H9 (cell line): ENCODE data around the gene APP. TPM values are rescaled to one million over a fixed set of nuclear protein-coding genes. Genes with fewer than 3 reads are reported as not detected.

ENCODE experiments used
- DNase-seq: peaks from one replicate; pipeline ENCODE4 v3.0.0-alpha.2; 2017
- H2AFZ ChIP-seq: one replicate; pipeline ENCODE4 v1.6.1; 2013; ENCODE audit warnings: mild to moderate bottlenecking, low read length, control low read depth, moderate library complexity
- H2AK5ac ChIP-seq: 2 replicates; pipeline ENCODE4 v1.6.1; 2013; ENCODE audit warnings: low read length, control low read depth, mixed read lengths; ENCODE audit not compliant: insufficient read length
- H2BK120ac ChIP-seq: one replicate; pipeline ENCODE4 v1.6.1; 2013; ENCODE audit warnings: low read depth, mild to moderate bottlenecking, low read length, control low read depth, inconsistent platforms; ENCODE audit not compliant: poor library complexity, severe bottlenecking
- H2BK12ac ChIP-seq: 2 replicates; pipeline ENCODE4 v1.6.1; 2013; ENCODE audit warnings: low read length, control low read depth, mixed read lengths, low read depth; ENCODE audit not compliant: insufficient read length
- H2BK15ac ChIP-seq: 2 replicates; pipeline ENCODE4 v1.6.1; 2013; ENCODE audit warnings: low read depth, low read length, control low read depth
- H2BK20ac ChIP-seq: one replicate; pipeline ENCODE4 v1.6.1; 2013; ENCODE audit warnings: low read depth, mild to moderate bottlenecking, low read length, control low read depth, inconsistent platforms; ENCODE audit not compliant: poor library complexity, severe bottlenecking
- H2BK5ac ChIP-seq: 2 replicates; pipeline ENCODE4 v1.6.1; 2013; ENCODE audit warnings: low read length, control low read depth, mixed read lengths; ENCODE audit not compliant: insufficient read length
- H3K14ac ChIP-seq: 2 replicates; pipeline ENCODE4 v1.6.1; 2013; ENCODE audit warnings: low read length, control low read depth; ENCODE audit not compliant: insufficient read depth
- H3K18ac ChIP-seq: 2 replicates; pipeline ENCODE4 v1.6.1; 2013; ENCODE audit warnings: low read depth, mild to moderate bottlenecking, mixed read lengths, low read length, control low read depth; ENCODE audit not compliant: insufficient read length
- H3K23ac ChIP-seq: 2 replicates; pipeline ENCODE4 v1.6.1; 2013; ENCODE audit warnings: low read length, control low read depth, mixed read lengths, low read depth; ENCODE audit not compliant: insufficient read length
- H3K23me2 ChIP-seq: 2 replicates; pipeline ENCODE4 v1.6.1; 2013; ENCODE audit warnings: low read depth, mild to moderate bottlenecking, mixed read lengths, low read length, control low read depth; ENCODE audit not compliant: insufficient read length, poor library complexity, severe bottlenecking
- H3K27ac ChIP-seq: 2 replicates; pipeline ENCODE4 v1.5.1; 2013; ENCODE audit warnings: low read length, control low read depth, mixed read lengths, low read depth; ENCODE audit not compliant: insufficient read length
- H3K27me3 ChIP-seq: 2 replicates; pipeline ENCODE4 v1.6.1; 2013; ENCODE audit warnings: low read length, control low read depth, inconsistent platforms; ENCODE audit not compliant: insufficient read depth
- H3K4ac ChIP-seq: 2 replicates; pipeline ENCODE4 v1.6.1; 2013; ENCODE audit warnings: low read depth, mild to moderate bottlenecking, control low read depth, inconsistent platforms, low read length, moderate library complexity
- H3K4me1 ChIP-seq: 2 replicates; pipeline ENCODE4 v1.6.1; 2013; ENCODE audit warnings: low read length, control low read depth, inconsistent platforms; ENCODE audit not compliant: insufficient read depth
- H3K4me2 ChIP-seq: 2 replicates; pipeline ENCODE4 v1.6.1; 2013; ENCODE audit warnings: low read length, control low read depth, mixed read lengths; ENCODE audit not compliant: insufficient read length, insufficient read depth
- H3K56ac ChIP-seq: 2 replicates; pipeline ENCODE4 v1.6.1; 2013; ENCODE audit warnings: low read depth, mild to moderate bottlenecking, mixed read lengths, low read length, control low read depth; ENCODE audit not compliant: insufficient read length
- H3K79me1 ChIP-seq: 2 replicates; pipeline ENCODE4 v1.6.1; 2013; ENCODE audit warnings: low read depth, mild to moderate bottlenecking, moderate library complexity, low read length, control low read depth, inconsistent platforms; ENCODE audit not compliant: insufficient read depth, poor library complexity, severe bottlenecking
- H3K79me2 ChIP-seq: 2 replicates; pipeline ENCODE4 v1.6.1; 2013; ENCODE audit warnings: low read length, control low read depth, inconsistent platforms; ENCODE audit not compliant: insufficient read depth
- H3K9ac ChIP-seq: 2 replicates; pipeline ENCODE4 v1.6.1; 2013; ENCODE audit warnings: low read length, control low read depth, mixed read lengths; ENCODE audit not compliant: insufficient read length; ENCODE audit errors: extremely low read depth
- H3K9me3 ChIP-seq: one replicate; pipeline ENCODE4 v1.6.1; 2013; ENCODE audit warnings: low read depth, low read length, inconsistent platforms; ENCODE audit not compliant: control insufficient read depth
- H3T11ph ChIP-seq: one replicate; pipeline ENCODE4 v1.6.1; 2013; ENCODE audit warnings: mild to moderate bottlenecking, low read length, control low read depth, inconsistent platforms
- H4K20me1 ChIP-seq: one replicate; pipeline ENCODE4 v1.6.1; 2013; ENCODE audit not compliant: control insufficient read depth, insufficient read length, insufficient read depth
- H4K5ac ChIP-seq: 2 replicates; pipeline ENCODE4 v1.6.1; 2013; ENCODE audit warnings: low read depth, mild to moderate bottlenecking, mixed read lengths, low read length, control low read depth; ENCODE audit not compliant: insufficient read length
- H4K8ac ChIP-seq: replicated peaks from 2 replicates; pipeline ENCODE4 v1.6.1; 2013; ENCODE audit warnings: low read length, control low read depth, mixed read lengths, low read depth; ENCODE audit not compliant: insufficient read length
- H4K91ac ChIP-seq: 2 replicates; pipeline ENCODE4 v1.6.1; 2013; ENCODE audit warnings: low read depth, mild to moderate bottlenecking, moderate library complexity, mixed read lengths, low read length, control low read depth; ENCODE audit not compliant: insufficient read length
- H3K27ac Mint-ChIP-seq, 3 experiments: 2 replicates in 2 of 3; 3 replicates in 1 of 3; pipeline ENCODE4 v1.8.0; 2020 to 2021; ENCODE audit warnings: mixed read lengths in 3 of 3, mild to moderate bottlenecking in 1 of 3, moderate library complexity in 1 of 3
- H3K27me3 Mint-ChIP-seq: 2 replicates; pipeline ENCODE4 v1.8.0; 2021; ENCODE audit warnings: low read depth, mild to moderate bottlenecking, moderate library complexity, mixed read lengths
- H3K36me3 Mint-ChIP-seq, 3 experiments: 2 replicates in 2 of 3; 3 replicates in 1 of 3; pipeline ENCODE4 v1.8.0; 2020 to 2021; ENCODE audit warnings: low read depth in 3 of 3, mixed read lengths in 3 of 3; ENCODE audit not compliant: insufficient read depth in 1 of 3
- H3K4me1 Mint-ChIP-seq, 2 experiments: 2 replicates each; pipeline ENCODE4 v1.8.0; 2020; ENCODE audit warnings: mixed read lengths in 2 of 2
- H3K4me3 Mint-ChIP-seq, 2 experiments: 2 replicates in 1 of 2; 3 replicates in 1 of 2; pipeline ENCODE4 v1.8.0; 2020 to 2021; ENCODE audit warnings: mild to moderate bottlenecking in 2 of 2, mixed read lengths in 2 of 2, moderate library complexity in 1 of 2
- H3K9me3 Mint-ChIP-seq, 2 experiments: 2 replicates in 1 of 2; 3 replicates in 1 of 2; pipeline ENCODE4 v1.8.0; 2020; ENCODE audit warnings: mild to moderate bottlenecking in 2 of 2, mixed read lengths in 2 of 2, moderate library complexity in 1 of 2
- CTCF ChIP-seq: fragments of 200-600 bp; sonication (generic); conservative IDR thresholded peaks from 3 replicates; pipeline ENCODE4 v1.8.0; 2021; ENCODE audit warnings: antibody characterized with exemption, mild to moderate bottlenecking
- WGBS: extraction: QIAGEN DNeasy Blood & Tissue Kit; methylation state at CpG from one replicate; pipeline ENCODE4 v1.1.7; 2013; ENCODE audit warnings: missing lambda C conversion rate, low lambda C conversion rate, mixed read lengths; ENCODE audit not compliant: insufficient read length; ENCODE audit errors: extremely low coverage; 5-methylcytosine and 5-hydroxymethylcytosine counted together
- total RNA-seq: library from RNA; stranded (reverse); gene quantifications from 2 replicates; pipeline ENCODE4 v1.2.1, GENCODE V29; 2021

The APP gene
- total RNA-seq, 1 experiment from 2014 or later = 380 TPM

DNA sequence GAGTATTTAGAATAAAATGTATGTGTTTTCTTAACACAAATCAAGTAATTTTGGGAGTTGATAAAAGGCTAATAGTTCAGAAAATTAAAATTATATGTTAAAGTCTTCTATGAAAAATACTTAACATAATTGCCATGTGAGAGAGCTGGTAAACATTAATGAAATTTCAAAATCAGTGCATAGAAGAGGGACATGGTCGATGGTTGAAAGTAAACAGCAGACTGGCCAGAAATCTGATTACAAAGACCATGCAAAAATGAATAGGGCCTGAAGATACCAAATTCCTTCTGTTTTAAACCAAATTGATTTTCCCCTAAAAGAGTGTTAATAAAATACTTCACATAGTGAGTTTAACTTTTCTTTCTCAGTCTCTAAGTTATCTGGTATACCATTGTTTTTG lies 307.5 kb downstream of the APP start:
- Histone ChIP-seq H2BK5ac (no peak overlapping the region), H4K20me1 (no peaks in the 10 kb centered on the region), H3K4ac (no peak overlapping the region), H3K27ac (no peak overlapping the region), H2BK15ac (no peak overlapping the region), H3K27me3 (no peaks in the 10 kb centered on the region), H3K56ac (no peak overlapping the region), H2BK20ac (no peak overlapping the region), H3K9ac (no peak overlapping the region), H4K91ac (no peak overlapping the region), H3K4me1 (no peaks in the 10 kb centered on the region), H4K8ac (no peak overlapping the region), H2BK120ac (no peak overlapping the region), H2AK5ac (no peak overlapping the region), H3K79me1 (no peaks in the 10 kb centered on the region), H3K9me3 (no peaks in the 10 kb centered on the region), H2AFZ (no peak overlapping the region), H3K4me2 (no peak overlapping the region), H3K14ac (no peak overlapping the region), H4K5ac (no peak overlapping the region), H3K79me2 (no peaks in the 10 kb centered on the region), H3K18ac (no peak overlapping the region), H3K23me2 (no peaks in the 10 kb centered on the region), H3K23ac (no peak overlapping the region), H3T11ph (no peak overlapping the region), H2BK12ac (no peak overlapping the region)
- WGBS = no CpG with 5 or more reads among the region's 1 CpG
- no peak overlapping the region for H3K27ac Mint-ChIP-seq
- H3K4me3 Mint-ChIP-seq = no peak overlapping the region
- H3K36me3 Mint-ChIP-seq = no peaks in the 10 kb centered on the region
- H3K4me1 Mint-ChIP-seq = peaks cover 13 to 15% of the 10 kb centered on the region in 2 experiments
- H3K27me3 Mint-ChIP-seq = no peaks in the 10 kb centered on the region
- no peak for TF ChIP-seq CTCF
- no peaks in the 10 kb centered on the region for H3K9me3 Mint-ChIP-seq
- no peak for DNase-seq
